ENCODE data around the gene LGSN. TPM values are rescaled to one million over a fixed set of nuclear protein-coding genes. Genes with fewer than 3 reads are reported as not detected.
"Not testable (repeated sequence)": the region's sequence is repeated elsewhere in the genome, so short reads cannot be mapped to it uniquely, and the experiment has no call there.

Gene LGSN
- total RNA-seq, 3 donors from 2014 or later, result not detected

DNA sequence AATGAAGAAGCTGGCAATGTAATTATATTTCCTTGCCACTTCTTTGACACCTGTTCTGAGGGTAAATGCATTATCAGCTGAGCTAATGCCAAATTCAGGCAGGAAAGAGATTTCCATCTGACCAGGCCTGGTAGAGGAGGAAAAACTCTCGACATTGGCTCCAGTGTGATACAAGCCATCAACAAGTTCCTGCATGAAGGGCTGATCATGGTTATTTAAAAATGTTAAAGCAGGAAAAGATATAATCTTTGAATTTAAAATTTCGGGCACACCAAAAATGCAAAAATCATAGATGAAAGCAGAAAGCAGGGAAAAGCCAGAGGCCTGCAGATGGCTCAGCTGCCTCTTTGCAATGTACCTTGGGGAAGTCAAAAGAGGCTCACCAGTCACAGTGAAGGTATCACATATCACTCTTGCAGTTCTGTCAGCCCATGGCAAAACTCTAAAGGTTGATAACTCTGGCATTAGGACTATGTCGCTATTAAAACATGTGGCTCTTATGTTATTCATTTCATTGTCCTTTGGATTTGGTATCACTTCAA, 39.1 kb downstream of the LGSN start:
- no peak overlapping the region for H3K4me3 Mint-ChIP-seq
- no peaks in the 10 kb centered on the region for H3K36me3 Mint-ChIP-seq (ENCODE audit: insufficient read depth)
- no peaks in the 10 kb centered on the region for H3K4me1 Mint-ChIP-seq (ENCODE audit: low read depth)
- DNase-seq (no peak), ATAC-seq (no peak)
- no peaks in the 10 kb centered on the region for H3K9me3 Mint-ChIP-seq
- peaks cover 2% of the 10 kb centered on the region for H3K27me3 Mint-ChIP-seq (ENCODE audit: low read depth)

DNA sequence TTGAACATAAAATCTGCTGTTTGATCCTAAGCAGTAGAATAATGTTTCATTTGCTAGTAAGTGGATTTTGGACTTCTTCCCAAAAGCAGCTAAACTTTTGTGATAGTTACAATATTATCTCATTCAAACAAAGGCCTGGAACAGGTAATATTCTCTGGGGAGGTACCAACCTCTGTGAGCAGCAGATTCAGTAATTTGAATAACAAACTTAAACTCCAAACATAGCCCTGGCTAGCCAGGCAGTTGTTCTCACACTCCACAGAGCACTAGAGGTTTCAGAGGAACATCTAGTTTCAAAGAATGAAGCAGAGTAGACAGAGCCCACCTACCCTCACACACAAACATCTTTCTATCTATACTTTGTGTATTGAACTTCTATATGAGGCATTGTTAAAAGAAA, 40.9 kb downstream of the LGSN start:
- peaks cover 2% of the 10 kb centered on the region for H3K27me3 Mint-ChIP-seq (ENCODE audit: low read depth)
- H3K9me3 Mint-ChIP-seq, result no peaks in the 10 kb centered on the region
- no peak overlapping the region for H3K4me3 Mint-ChIP-seq
- DNase-seq (no peak), ATAC-seq (no peak)
- no peaks in the 10 kb centered on the region for H3K36me3 Mint-ChIP-seq (ENCODE audit: insufficient read depth)
- no peaks in the 10 kb centered on the region for H3K4me1 Mint-ChIP-seq (ENCODE audit: low read depth)

DNA sequence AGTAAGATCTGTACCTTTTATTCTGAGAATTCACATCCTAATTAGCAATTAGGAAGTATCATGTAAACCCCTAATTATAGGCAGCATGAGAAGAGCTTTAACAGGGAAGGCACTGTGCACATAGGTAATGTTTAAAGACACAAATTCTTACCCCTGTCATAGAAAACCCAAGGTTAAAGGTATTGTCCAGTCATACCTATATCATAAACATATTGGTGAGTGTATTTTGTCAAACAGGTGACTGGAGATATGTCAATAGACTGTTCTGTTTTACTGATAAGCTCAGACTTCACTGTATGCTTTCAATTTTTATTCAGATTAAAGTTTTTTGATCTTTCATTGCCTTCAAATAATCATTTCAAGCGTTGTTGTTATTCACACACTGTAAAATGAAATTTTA, 43.8 kb downstream of the LGSN start:
- H3K4me3 Mint-ChIP-seq, result no peak overlapping the region
- ATAC-seq (no peak), DNase-seq (no peak)
- peaks cover 2% of the 10 kb centered on the region for H3K27me3 Mint-ChIP-seq (ENCODE audit: low read depth)
- no peaks in the 10 kb centered on the region for H3K9me3 Mint-ChIP-seq
- H3K4me1 Mint-ChIP-seq (ENCODE audit: low read depth), result no peaks in the 10 kb centered on the region
- H3K36me3 Mint-ChIP-seq (ENCODE audit: insufficient read depth), result no peaks in the 10 kb centered on the region

GRCh38 chr6:63274795-63275430, 44.9 kb downstream of the LGSN start:
- H3K4me1 Mint-ChIP-seq (ENCODE audit: low read depth); DNase-seq; H3K9me3 Mint-ChIP-seq; ATAC-seq; H3K4me3 Mint-ChIP-seq; H3K36me3 Mint-ChIP-seq (ENCODE audit: insufficient read depth); H3K27me3 Mint-ChIP-seq (ENCODE audit: low read depth): not testable (repeated sequence)

DNA sequence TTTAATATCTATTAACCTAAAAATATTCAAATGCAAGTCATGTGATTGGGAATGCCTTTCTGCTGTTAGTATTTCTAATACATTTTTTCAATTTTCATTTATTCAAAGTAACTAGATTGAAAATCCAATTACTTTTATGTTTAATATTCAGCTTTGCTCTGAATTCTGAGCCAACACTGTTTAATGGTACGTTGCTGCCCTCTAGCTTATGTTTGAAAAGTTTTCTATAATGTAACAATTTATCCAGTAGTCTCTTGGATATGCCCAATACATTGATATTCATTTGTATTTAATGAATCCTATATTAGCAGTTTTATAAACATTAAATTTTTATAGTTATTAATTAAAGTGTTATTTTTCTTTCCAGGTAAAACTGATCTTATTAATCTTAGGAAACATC, 47.4 kb downstream of the LGSN start:
- Mint-ChIP-seq H3K27me3 (ENCODE audit: low read depth) (peaks cover 2% of the 10 kb centered on the region), H3K36me3 (ENCODE audit: insufficient read depth) (no peaks in the 10 kb centered on the region), H3K9me3 (no peaks in the 10 kb centered on the region), H3K4me1 (ENCODE audit: low read depth) (no peaks in the 10 kb centered on the region), H3K4me3 (no peak overlapping the region)
- no peak for DNase-seq
- ATAC-seq, result no peak

DNA sequence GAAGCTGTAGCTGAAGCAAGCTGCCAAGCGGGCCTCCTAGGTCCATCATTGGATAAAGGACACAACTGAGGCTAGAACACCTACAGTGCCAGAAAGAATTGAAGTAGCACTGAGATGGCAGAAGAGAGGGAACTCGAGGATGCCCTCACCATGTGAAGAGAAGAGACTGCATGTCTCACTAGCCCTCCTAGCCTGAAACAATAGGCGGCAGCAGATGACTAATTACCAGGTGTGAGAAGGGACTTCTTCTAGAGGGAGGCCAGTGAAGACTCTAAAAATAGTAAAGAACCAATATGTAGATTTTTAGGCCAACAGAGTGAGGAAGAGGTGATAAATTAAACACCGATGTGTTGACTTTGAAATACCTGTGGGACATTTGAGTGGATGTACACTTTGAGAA, 50.3 kb downstream of the LGSN start:
- Mint-ChIP-seq H3K4me1 (ENCODE audit: low read depth) (no peaks in the 10 kb centered on the region), H3K27me3 (ENCODE audit: low read depth) (no peaks in the 10 kb centered on the region), H3K4me3 (no peak overlapping the region), H3K9me3 (no peaks in the 10 kb centered on the region), H3K36me3 (ENCODE audit: insufficient read depth) (no peaks in the 10 kb centered on the region)
- DNase-seq, result no peak
- no peak for ATAC-seq

- Mint-ChIP-seq H3K9me3 (no peaks in the 10 kb centered on the region), H3K4me1 (ENCODE audit: low read depth) (no peaks in the 10 kb centered on the region)
These were observed 51.2 kb downstream of the LGSN start for GRCh38 chr6:63268574-63268973.

DNA sequence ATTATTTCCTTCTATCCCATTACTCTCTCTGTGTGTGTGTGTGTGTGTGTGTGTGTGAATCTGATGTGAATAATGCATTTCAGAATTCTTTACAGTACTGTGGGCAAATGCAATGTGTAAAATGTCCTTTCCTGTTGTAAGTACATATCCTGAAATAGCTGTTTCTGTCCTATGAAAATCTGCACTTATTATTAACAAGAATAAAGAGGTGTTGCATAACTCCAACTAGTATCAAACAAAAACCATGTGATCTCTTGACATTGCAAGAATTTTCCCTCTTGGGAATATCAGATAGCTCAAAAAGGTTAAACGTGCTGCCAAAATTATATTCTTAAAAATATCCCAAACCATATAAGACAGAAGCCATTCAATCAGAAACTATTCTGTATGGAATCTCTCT, 52.0 kb downstream of the LGSN start:
- Mint-ChIP-seq H3K9me3 (no peaks in the 10 kb centered on the region), H3K4me1 (ENCODE audit: low read depth) (no peaks in the 10 kb centered on the region), H3K27me3 (ENCODE audit: low read depth) (no peaks in the 10 kb centered on the region), H3K36me3 (ENCODE audit: insufficient read depth) (no peaks in the 10 kb centered on the region), H3K4me3 (no peak overlapping the region)
- ATAC-seq, result no peak
- no peak for DNase-seq

More at GRCh38 chr6:63268574-63268973, 51.2 kb downstream of the LGSN start:
- DNase-seq, result no peak
- Mint-ChIP-seq H3K27me3 (ENCODE audit: low read depth) (no peaks in the 10 kb centered on the region), H3K4me3 (no peak overlapping the region), H3K36me3 (ENCODE audit: insufficient read depth) (no peaks in the 10 kb centered on the region)
- ATAC-seq, result no peak

- no peaks in the 10 kb centered on the region for H3K4me1 Mint-ChIP-seq (ENCODE audit: low read depth)
- H3K4me3 Mint-ChIP-seq, result no peak overlapping the region
- H3K9me3 Mint-ChIP-seq, result no peaks in the 10 kb centered on the region
- ATAC-seq, result no peak
- DNase-seq, result no peak
- no peaks in the 10 kb centered on the region for H3K27me3 Mint-ChIP-seq (ENCODE audit: low read depth)
- H3K36me3 Mint-ChIP-seq (ENCODE audit: insufficient read depth), result no peaks in the 10 kb centered on the region
These were observed 52.7 kb downstream of the LGSN start for GRCh38 chr6:63267046-63267445.

DNA sequence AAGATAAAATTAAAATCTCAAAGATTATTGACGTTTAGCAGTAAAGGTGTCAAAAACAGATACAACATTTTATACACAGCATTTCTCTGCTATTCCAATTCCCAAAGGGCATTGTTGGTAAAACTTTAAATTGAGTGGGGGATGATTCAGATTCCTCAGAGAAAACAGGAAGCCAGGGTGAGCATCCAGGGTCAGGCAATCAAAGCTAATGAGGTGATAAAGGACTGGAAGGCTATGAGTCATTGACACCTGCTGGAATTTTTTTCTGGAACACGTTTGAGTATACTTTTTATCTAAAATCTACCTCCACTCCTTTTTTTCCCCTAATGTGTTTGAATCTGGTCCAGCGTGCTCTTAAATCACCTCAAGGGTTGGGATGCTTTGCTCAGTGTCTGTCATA, 56.3 kb downstream of the LGSN start:
- no peaks in the 10 kb centered on the region for H3K9me3 Mint-ChIP-seq
- H3K27me3 Mint-ChIP-seq (ENCODE audit: low read depth), result no peaks in the 10 kb centered on the region
- H3K4me3 Mint-ChIP-seq, result no peak overlapping the region
- DNase-seq (no peak), ATAC-seq (no peak)
- no peaks in the 10 kb centered on the region for H3K36me3 Mint-ChIP-seq (ENCODE audit: insufficient read depth)
- H3K4me1 Mint-ChIP-seq (ENCODE audit: low read depth), result no peaks in the 10 kb centered on the region

DNA sequence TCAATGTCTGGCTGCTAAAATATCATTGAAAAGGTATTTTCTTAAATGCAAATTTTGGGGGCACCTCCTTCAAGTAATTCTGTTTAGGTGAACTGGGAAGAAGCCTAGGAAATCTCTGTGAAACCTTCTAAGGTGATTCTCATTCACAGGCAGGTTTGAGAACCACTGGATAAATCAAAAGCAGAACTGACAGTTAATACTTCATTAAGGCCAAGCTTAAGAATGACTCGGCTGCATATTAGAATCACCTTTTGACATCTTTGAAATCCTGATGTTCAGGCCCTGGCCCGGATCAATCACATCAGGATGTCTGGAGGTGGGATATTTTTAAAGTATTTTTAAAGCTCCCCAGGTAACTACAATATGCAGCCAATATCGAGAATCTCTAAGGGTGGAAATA, 58.0 kb downstream of the LGSN start:
- ATAC-seq (no peak), DNase-seq (no peak)
- Mint-ChIP-seq H3K27me3 (ENCODE audit: low read depth) (no peaks in the 10 kb centered on the region), H3K4me1 (ENCODE audit: low read depth) (no peaks in the 10 kb centered on the region), H3K9me3 (no peaks in the 10 kb centered on the region), H3K4me3 (no peak overlapping the region), H3K36me3 (ENCODE audit: insufficient read depth) (no peaks in the 10 kb centered on the region)

DNA sequence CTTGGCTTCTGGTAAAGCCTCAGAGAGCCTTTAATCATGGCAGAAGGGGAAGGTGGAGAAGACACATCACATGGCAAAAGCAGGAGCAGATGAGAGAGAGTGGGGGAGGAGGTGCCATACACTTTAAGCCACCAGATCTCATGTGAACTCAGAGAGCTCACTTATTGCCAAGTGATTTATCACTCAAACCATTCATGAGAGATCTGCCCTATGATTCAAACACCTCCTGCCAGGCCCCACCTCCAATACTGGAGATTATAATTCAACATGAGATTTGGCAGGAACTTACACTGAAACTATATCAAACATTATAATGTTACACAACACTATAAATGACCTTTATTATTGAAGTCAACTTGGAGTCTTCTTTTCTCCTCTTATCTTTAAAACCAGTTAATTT, 60.6 kb downstream of the LGSN start:
- Mint-ChIP-seq H3K9me3 (no peaks in the 10 kb centered on the region), H3K4me1 (ENCODE audit: low read depth) (no peaks in the 10 kb centered on the region), H3K27me3 (ENCODE audit: low read depth) (no peaks in the 10 kb centered on the region), H3K4me3 (no peak overlapping the region), H3K36me3 (ENCODE audit: insufficient read depth) (no peaks in the 10 kb centered on the region)
- DNase-seq, result no peak
- ATAC-seq, result no peak

DNA sequence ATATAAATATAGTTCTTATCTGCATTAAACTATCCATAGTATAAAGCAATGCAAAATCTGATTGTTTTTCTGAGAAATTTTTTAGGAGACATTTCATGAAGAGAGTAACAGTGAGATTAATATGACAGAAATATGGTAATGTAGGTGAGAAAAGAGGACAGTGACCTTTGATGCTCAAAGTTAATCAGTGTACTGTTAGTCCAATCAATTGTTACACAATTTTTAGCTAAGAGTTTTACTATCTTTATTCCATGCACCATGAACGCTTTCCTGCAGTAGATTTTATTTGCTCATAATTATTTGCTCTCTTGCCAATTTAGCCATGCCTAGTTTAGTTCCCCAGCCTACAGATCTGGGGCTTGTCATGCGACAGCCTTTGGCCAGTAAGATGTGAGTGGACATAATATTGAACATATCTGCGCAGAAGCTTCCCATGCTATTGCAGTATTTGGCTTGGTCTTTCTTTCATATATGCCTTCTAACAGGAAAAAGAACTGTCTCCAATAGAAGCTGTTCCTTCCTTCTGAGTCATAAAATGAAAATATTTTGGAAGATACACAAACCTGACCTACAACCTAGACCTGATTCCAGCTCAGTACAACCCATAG, 69.8 kb downstream of the LGSN start:
- H3K36me3 Mint-ChIP-seq (ENCODE audit: insufficient read depth), result no peaks in the 10 kb centered on the region
- no peaks in the 10 kb centered on the region for H3K4me1 Mint-ChIP-seq (ENCODE audit: low read depth)
- no peaks in the 10 kb centered on the region for H3K27me3 Mint-ChIP-seq (ENCODE audit: low read depth)
- DNase-seq (no peak), ATAC-seq (no peak)
- H3K4me3 Mint-ChIP-seq, result no peak overlapping the region
- no peaks in the 10 kb centered on the region for H3K9me3 Mint-ChIP-seq

- no peaks in the 10 kb centered on the region for H3K27me3 Mint-ChIP-seq (ENCODE audit: low read depth)
- H3K36me3 Mint-ChIP-seq (ENCODE audit: insufficient read depth), result no peaks in the 10 kb centered on the region
- no peaks in the 10 kb centered on the region for H3K9me3 Mint-ChIP-seq
These were observed 73.2 kb downstream of the LGSN start for GRCh38 chr6:63246581-63246980.

GRCh38 chr6:63245909-63246308, 73.9 kb downstream of the LGSN start:
- DNase-seq, result no peak
- Mint-ChIP-seq H3K4me1 (ENCODE audit: low read depth) (no peaks in the 10 kb centered on the region), H3K9me3 (no peaks in the 10 kb centered on the region), H3K36me3 (ENCODE audit: insufficient read depth) (no peaks in the 10 kb centered on the region), H3K27me3 (ENCODE audit: low read depth) (no peaks in the 10 kb centered on the region), H3K4me3 (no peak overlapping the region)
- no peak for ATAC-seq

More at GRCh38 chr6:63246581-63246980, 73.2 kb downstream of the LGSN start:
- DNase-seq (no peak), ATAC-seq (no peak)
- no peak overlapping the region for H3K4me3 Mint-ChIP-seq
- no peaks in the 10 kb centered on the region for H3K4me1 Mint-ChIP-seq (ENCODE audit: low read depth)

All from activated T-cell treated with anti-CD3 and anti-CD28 coated beads, Interleukin-2, amount 50 U/mL, for 4 hours (primary cell).